PFSK-1 (cell line): ENCODE measurements around the gene GAP43.

Source experiments
- FOXP2 ChIP-seq: optimal IDR thresholded peaks from 2 replicates; pipeline ENCODE3; 2011; ENCODE audit warnings: borderline replicate concordance, control low read depth, inconsistent platforms; ENCODE audit not compliant: insufficient read depth; ENCODE audit errors: extremely low read length, extremely low read depth
- POLR2AphosphoS5 ChIP-seq: IDR thresholded peaks from 2 replicates; pipeline ENCODE4 v1.6.1; 2012; ENCODE audit warnings: low read depth, mild to moderate bottlenecking, control low read depth, low read length, moderate library complexity
- REST ChIP-seq, 2 experiments: IDR thresholded peaks; 2 replicates each; pipeline versions ENCODE4 v1.6.1 to v1.8.0; 2011 to 2012; ENCODE audit warnings: low read depth in 2 of 2, low read length in 2 of 2, control low read depth in 1 of 2, inconsistent platforms in 1 of 2, mild to moderate bottlenecking in 1 of 2, moderate library complexity in 1 of 2; ENCODE audit not compliant: insufficient read depth in 1 of 2
- SIN3A ChIP-seq: IDR thresholded peaks from 2 replicates; pipeline ENCODE4 v1.6.1; 2012; ENCODE audit warnings: mild to moderate bottlenecking, low read length, moderate library complexity, borderline replicate concordance; ENCODE audit not compliant: insufficient read depth
- TAF1 ChIP-seq: IDR thresholded peaks from 2 replicates; pipeline ENCODE4 v1.6.1; 2012; ENCODE audit warnings: low read length, control low read depth, borderline replicate concordance; ENCODE audit not compliant: insufficient read depth

DNA sequence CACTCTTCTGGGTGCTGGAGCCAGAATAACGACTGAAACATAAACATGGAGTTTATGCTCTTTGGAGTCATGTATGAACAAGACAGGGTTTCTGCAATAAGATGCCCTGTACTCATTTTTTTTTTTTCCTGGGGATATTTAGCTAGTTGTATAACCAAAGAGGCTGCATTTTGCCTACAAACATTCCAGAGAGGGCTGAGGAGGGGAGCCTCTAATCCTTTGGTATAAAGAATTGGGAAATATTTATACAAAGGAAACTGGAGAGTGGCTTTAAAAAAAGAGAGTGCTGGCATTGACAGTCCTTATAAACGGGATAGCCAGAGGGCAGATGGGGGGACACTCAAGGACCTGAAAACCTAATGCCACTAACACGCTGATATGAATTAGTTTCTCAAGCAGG, 32.4 kb upstream of the GAP43 start:
- no peak for TF ChIP-seq REST (IDR thresholded peaks at IDR 0.05; ENCODE audit: insufficient read depth in 1 of 2, low read depth in 2 of 2, low read length in 2 of 2)
- TF ChIP-seq POLR2AphosphoS5, result no peak
- no peak for TF ChIP-seq SIN3A
- TF ChIP-seq FOXP2, result no peak
- TF ChIP-seq TAF1, result no peak
